PC-9 (cell line): ENCODE results near the gene NBEA. TPM values are rescaled to one million over a fixed set of nuclear protein-coding genes. Genes with fewer than 3 reads are reported as not detected.
"Not testable (repeated sequence)": the region's sequence is repeated elsewhere in the genome, so short reads cannot be mapped to it uniquely, and the experiment has no call there.

Experiments used
- BruUV-seq: library from RNA; stranded (reverse); fragments of 400-500 nt; replicated peaks from 2 replicates; lab custom pipeline; 2021; lab: Mats Ljungman, UMichigan
- CTCF ChIA-PET: fragments of 300-600 bp; sonication (Branson Sonifier 250); formaldehyde crosslinking; loops from one replicate; lab custom pipeline; 2022; ENCODE audit warnings: antibody characterized with exemption; lab: Charles Lee
- POLR2A ChIA-PET: fragments of 300-600 bp; sonication (Branson Sonifier 250); formaldehyde crosslinking; loops from one replicate; lab custom pipeline; 2022; ENCODE audit warnings: antibody characterized with exemption; ENCODE audit not compliant: unreplicated experiment; lab: Charles Lee
- DNase-seq, 2 experiments: peaks; one replicate each; pipeline versions ENCODE4 v3.0.0 to v3.0.0-alpha.2; 2015 to 2022; ENCODE audit warnings: mixed read lengths in 1 of 2
- H2AFZ ChIP-seq: fragments of 200-600 bp; sonication (generic); 2 replicates; pipeline ENCODE4 v1.8.1; 2017; ENCODE audit warnings: antibody characterized with exemption
- H3F3A ChIP-seq: fragments of 200-600 bp; sonication (generic); 2 replicates; pipeline ENCODE4 v1.8.1; 2017; ENCODE audit warnings: antibody characterized with exemption, mild to moderate bottlenecking, low read depth; ENCODE audit not compliant: insufficient read depth
- H3K27ac ChIP-seq: fragments of 200-600 bp; sonication (generic); 2 replicates; pipeline ENCODE4 v1.6.1; 2016; ENCODE audit warnings: mixed run types
- H3K27me3 ChIP-seq: fragments of 200-600 bp; sonication (generic); 2 replicates; pipeline ENCODE4 v1.6.1; 2016; ENCODE audit warnings: low read depth, mixed run types; ENCODE audit not compliant: insufficient read depth
- H3K36me3 ChIP-seq: fragments of 200-600 bp; sonication (generic); 2 replicates; pipeline ENCODE4 v1.6.1; 2016; ENCODE audit warnings: low read depth, mixed run types
- H3K4me1 ChIP-seq: fragments of 200-600 bp; sonication (generic); replicated peaks from 2 replicates; pipeline ENCODE4 v1.6.1; 2016; ENCODE audit warnings: mixed run types; ENCODE audit not compliant: insufficient read depth
- H3K4me2 ChIP-seq: fragments of 200-600 bp; sonication (generic); 2 replicates; pipeline ENCODE4 v1.6.1; 2017; ENCODE audit warnings: mixed run types
- H3K4me3 ChIP-seq: fragments of 200-600 bp; sonication (generic); 2 replicates; pipeline ENCODE4 v1.6.1; 2016; ENCODE audit warnings: mixed run types
- H3K79me2 ChIP-seq: fragments of 200-600 bp; sonication (generic); 2 replicates; pipeline ENCODE4 v1.6.1; 2017; ENCODE audit warnings: low read depth, mixed run types
- H3K9me2 ChIP-seq: fragments of 200-600 bp; sonication (generic); 2 replicates; pipeline ENCODE4 v1.8.1; 2017; ENCODE audit warnings: mild to moderate bottlenecking; ENCODE audit not compliant: insufficient read depth
- H3K9me3 ChIP-seq: fragments of 200-600 bp; sonication (generic); 2 replicates; pipeline ENCODE4 v1.8.1; 2016; ENCODE audit warnings: low read depth; ENCODE audit not compliant: insufficient read depth
- H4K20me1 ChIP-seq: fragments of 200-600 bp; sonication (generic); 2 replicates; pipeline ENCODE4 v1.8.1; 2017; ENCODE audit not compliant: insufficient read depth
- CTCF ChIP-seq: fragments of 200-600 bp; sonication (generic); conservative IDR thresholded peaks from 2 replicates; pipeline ENCODE4 v1.6.1; 2017; ENCODE audit warnings: mixed run types, antibody characterized with exemption, mild to moderate bottlenecking, moderate library complexity
- EZH2 ChIP-seq: fragments of 200-600 bp; sonication (generic); IDR thresholded peaks from 2 replicates; pipeline ENCODE4 v1.8.0; 2017; ENCODE audit warnings: antibody characterized with exemption, low read depth
- intact Hi-C: fragments of 100-400 bp; cut with micrococcal nuclease; formaldehyde crosslinking; loops from one replicate; pipeline ENCODE4 v1.10.0; 2022; ENCODE audit not compliant: unreplicated experiment
- total RNA-seq: library from RNA; stranded (reverse); gene quantifications from 2 replicates; pipeline ENCODE4 v1.2.3, GENCODE V29; 2021

NBEA gene
- total RNA-seq, 1 experiment from 2014 or later, result 4.0 TPM

- Histone ChIP-seq H3K36me3 (no peaks in the 10 kb centered on the region), H2AFZ (no peak overlapping the region), H3K9me3 (no peaks in the 10 kb centered on the region), H3K79me2 (no peaks in the 10 kb centered on the region), H4K20me1 (no peaks in the 10 kb centered on the region), H3K4me1 (no peaks in the 10 kb centered on the region), H3F3A (no peaks in the 10 kb centered on the region), H3K27ac (no peak overlapping the region), H3K27me3 (no peaks in the 10 kb centered on the region), H3K9me2 (no peaks in the 10 kb centered on the region), H3K4me2 (no peak overlapping the region), H3K4me3 (no peak overlapping the region)
- CTCF ChIA-PET, result no interaction called here
- no peak for TF ChIP-seq CTCF
- no peak for TF ChIP-seq EZH2
- POLR2A ChIA-PET, result no interaction called here
- DNase-seq, result no peak
- BruUV-seq, result no TSS peak
- intact Hi-C loops, result no loop called here
These were observed 727.3 kb downstream of the NBEA start for GRCh38 chr13:35669321-35669720.

- Histone ChIP-seq H3K79me2 (no peaks in the 10 kb centered on the region), H3F3A (no peaks in the 10 kb centered on the region), H3K4me2 (no peak overlapping the region), H3K9me3 (no peaks in the 10 kb centered on the region), H3K27ac (no peak overlapping the region), H3K4me1 (no peaks in the 10 kb centered on the region), H3K9me2 (no peaks in the 10 kb centered on the region), H3K36me3 (no peaks in the 10 kb centered on the region), H3K4me3 (no peak overlapping the region), H4K20me1 (no peaks in the 10 kb centered on the region), H3K27me3 (no peaks in the 10 kb centered on the region), H2AFZ (no peak overlapping the region)
- POLR2A ChIA-PET, result no interaction called here
- no TSS peak for BruUV-seq
- TF ChIP-seq CTCF (no peak), EZH2 (no peak)
- CTCF ChIA-PET, result no interaction called here
- intact Hi-C loops, result no loop called here
- DNase-seq, result no peak
These were observed 730.5 kb downstream of the NBEA start for GRCh38 chr13:35672611-35673010.

DNA sequence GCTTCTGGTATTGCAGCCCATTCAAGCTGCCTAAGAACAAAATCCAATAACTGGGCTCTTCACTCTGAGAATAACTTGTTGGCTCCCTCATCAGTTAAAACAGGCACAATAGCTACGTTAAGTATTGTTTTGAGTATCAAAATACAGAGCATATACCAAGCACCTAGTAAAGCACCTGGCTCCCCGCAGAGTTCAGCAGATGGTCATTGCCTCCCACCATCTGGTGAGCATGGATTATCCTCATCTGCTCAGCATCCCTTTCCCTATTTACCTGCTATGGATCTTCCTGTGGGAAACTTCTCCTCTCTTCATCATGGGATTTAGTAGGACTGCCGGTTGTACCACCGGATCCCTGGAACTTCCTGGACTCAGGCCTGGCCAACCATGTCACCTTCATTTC is 733.6 kb downstream of the NBEA start:
- no TSS peak for BruUV-seq
- Histone ChIP-seq H3K79me2 (no peaks in the 10 kb centered on the region), H3K4me1 (no peaks in the 10 kb centered on the region), H3K9me2 (no peaks in the 10 kb centered on the region), H3K27ac (no peak overlapping the region), H3K27me3 (no peaks in the 10 kb centered on the region), H3K4me2 (no peak overlapping the region), H3F3A (no peaks in the 10 kb centered on the region), H3K36me3 (no peaks in the 10 kb centered on the region), H2AFZ (no peak overlapping the region), H3K9me3 (no peaks in the 10 kb centered on the region), H4K20me1 (no peaks in the 10 kb centered on the region), H3K4me3 (no peak overlapping the region)
- intact Hi-C loops, result no loop called here
- ChIA-PET CTCF (no interaction called here), POLR2A (no interaction called here)
- TF ChIP-seq CTCF (no peak), EZH2 (no peak)
- no peak for DNase-seq

DNA sequence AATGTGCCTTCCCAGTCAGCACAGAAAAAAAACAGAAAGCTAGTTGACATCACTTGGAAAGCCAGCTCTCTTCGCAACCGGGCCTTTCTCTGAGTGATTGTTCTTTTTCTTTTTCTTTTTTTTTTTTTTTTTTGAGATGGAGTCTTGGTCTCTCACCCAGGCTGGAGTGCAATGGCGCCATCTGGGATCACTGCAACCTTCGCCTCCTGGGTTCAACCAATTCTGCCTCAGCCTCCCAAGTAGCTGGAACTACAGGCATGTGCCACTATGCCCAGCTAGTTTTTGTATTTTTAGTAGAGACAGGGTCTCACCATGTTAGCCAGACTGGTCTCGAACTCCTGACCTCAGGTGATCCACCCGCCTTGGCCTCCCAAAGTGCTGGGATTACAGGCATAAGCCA is 735.8 kb downstream of the NBEA start:
- H3K27me3 ChIP-seq, DNase-seq, H3K4me1 ChIP-seq, H3K4me3 ChIP-seq, H3K27ac ChIP-seq, H3K4me2 ChIP-seq, CTCF ChIA-PET, H3K9me2 ChIP-seq, H3F3A ChIP-seq, intact Hi-C loops, H4K20me1 ChIP-seq, H3K79me2 ChIP-seq, H2AFZ ChIP-seq, H3K36me3 ChIP-seq, BruUV-seq, POLR2A ChIA-PET, H3K9me3 ChIP-seq: not testable (repeated sequence)
